Neural progenitor cell (in vitro differentiated cells): ENCODE measurements around the gene CNNM3. TPM values are rescaled to one million over a fixed set of nuclear protein-coding genes. Genes with fewer than 3 reads are reported as not detected.

Experiments used
- DNase-seq: peaks from one replicate; pipeline ENCODE4 v3.0.0-alpha.2; 2016; ENCODE audit warnings: low spot score
- H2AFZ ChIP-seq: fragments of 200-600 bp; sonication (generic); replicated peaks from 2 replicates; pipeline ENCODE4 v1.6.1; 2016; ENCODE audit warnings: antibody characterized with exemption
- H3F3A ChIP-seq: fragments of 200-600 bp; sonication (generic); 2 replicates; pipeline ENCODE4 v1.6.1; 2016; ENCODE audit warnings: antibody characterized with exemption, low read depth
- H3K27ac ChIP-seq: fragments of 200-600 bp; sonication (generic); 2 replicates; pipeline ENCODE4 v1.5.1; 2016; ENCODE audit warnings: mild to moderate bottlenecking
- H3K27me3 ChIP-seq: fragments of 200-600 bp; sonication (generic); 2 replicates; pipeline ENCODE4 v1.6.1; 2016; ENCODE audit warnings: mild to moderate bottlenecking, moderate library complexity
- H3K36me3 ChIP-seq: fragments of 200-600 bp; sonication (generic); 2 replicates; pipeline ENCODE4 v1.5.1; 2016
- H3K4me1 ChIP-seq: fragments of 200-600 bp; sonication (generic); 2 replicates; pipeline ENCODE4 v1.6.1; 2016; ENCODE audit warnings: mixed run types
- H3K4me2 ChIP-seq: fragments of 200-600 bp; sonication (generic); 2 replicates; pipeline ENCODE4 v1.6.1; 2016
- H3K4me3 ChIP-seq: fragments of 200-600 bp; sonication (generic); 2 replicates; pipeline ENCODE4 v1.5.1; 2016
- H3K79me2 ChIP-seq: fragments of 200-600 bp; sonication (generic); 2 replicates; pipeline ENCODE4 v1.6.1; 2016; ENCODE audit warnings: low read depth
- H3K9ac ChIP-seq: fragments of 200-600 bp; sonication (generic); 2 replicates; pipeline ENCODE4 v1.6.1; 2016
- H3K9me3 ChIP-seq: fragments of 200-600 bp; sonication (generic); 2 replicates; pipeline ENCODE4 v1.5.1; 2016; ENCODE audit warnings: low read depth
- H4K20me1 ChIP-seq: fragments of 200-600 bp; sonication (generic); 2 replicates; pipeline ENCODE4 v1.6.1; 2016; ENCODE audit warnings: low read depth
- H3K27ac Mint-ChIP-seq: 3 replicates; pipeline ENCODE4 v1.8.0; 2021; ENCODE audit warnings: mixed read lengths
- H3K27me3 Mint-ChIP-seq: 2 replicates; pipeline ENCODE4 v1.8.0; 2022; ENCODE audit warnings: low read depth, mild to moderate bottlenecking, inconsistent platforms, moderate library complexity, mixed read lengths; ENCODE audit not compliant: insufficient read depth
- H3K36me3 Mint-ChIP-seq: 3 replicates; pipeline ENCODE4 v1.8.0; 2021; ENCODE audit warnings: mixed read lengths
- H3K4me1 Mint-ChIP-seq: 3 replicates; pipeline ENCODE4 v1.8.0; 2021; ENCODE audit warnings: mixed read lengths
- H3K4me3 Mint-ChIP-seq: 3 replicates; pipeline ENCODE4 v1.8.0; 2021; ENCODE audit warnings: mild to moderate bottlenecking, moderate library complexity, mixed read lengths
- H3K9me3 Mint-ChIP-seq: 3 replicates; pipeline ENCODE4 v1.8.0; 2020; ENCODE audit warnings: mixed read lengths
- EZH2 ChIP-seq: fragments of 200-600 bp; sonication (generic); IDR thresholded peaks from 2 replicates; pipeline ENCODE4 v1.6.1; 2017; ENCODE audit warnings: antibody characterized with exemption, mild to moderate bottlenecking, moderate library complexity
- EZH2phosphoT487 ChIP-seq: fragments of 200-600 bp; sonication (generic); IDR thresholded peaks from 2 replicates; pipeline ENCODE4 v1.6.1; 2017; ENCODE audit warnings: antibody characterized with exemption
- total RNA-seq: library from RNA; depleted of rRNA; stranded (reverse); fragments of >200 nt; gene quantifications from 2 replicates; pipeline ENCODE4 v1.2.3, GENCODE V29; 2015; ENCODE audit warnings: low replicate concordance
- TF ChIP-seq, protein P1 (sequence below): fragments of 200-600 bp; sonication (generic); IDR thresholded peaks from 2 replicates; pipeline ENCODE4 v1.5.1; 2017; ENCODE audit warnings: antibody characterized with exemption, mild to moderate bottlenecking

CNNM3 gene
- total RNA-seq, 1 donor from 2014 or later = 11.1 TPM

DNA sequence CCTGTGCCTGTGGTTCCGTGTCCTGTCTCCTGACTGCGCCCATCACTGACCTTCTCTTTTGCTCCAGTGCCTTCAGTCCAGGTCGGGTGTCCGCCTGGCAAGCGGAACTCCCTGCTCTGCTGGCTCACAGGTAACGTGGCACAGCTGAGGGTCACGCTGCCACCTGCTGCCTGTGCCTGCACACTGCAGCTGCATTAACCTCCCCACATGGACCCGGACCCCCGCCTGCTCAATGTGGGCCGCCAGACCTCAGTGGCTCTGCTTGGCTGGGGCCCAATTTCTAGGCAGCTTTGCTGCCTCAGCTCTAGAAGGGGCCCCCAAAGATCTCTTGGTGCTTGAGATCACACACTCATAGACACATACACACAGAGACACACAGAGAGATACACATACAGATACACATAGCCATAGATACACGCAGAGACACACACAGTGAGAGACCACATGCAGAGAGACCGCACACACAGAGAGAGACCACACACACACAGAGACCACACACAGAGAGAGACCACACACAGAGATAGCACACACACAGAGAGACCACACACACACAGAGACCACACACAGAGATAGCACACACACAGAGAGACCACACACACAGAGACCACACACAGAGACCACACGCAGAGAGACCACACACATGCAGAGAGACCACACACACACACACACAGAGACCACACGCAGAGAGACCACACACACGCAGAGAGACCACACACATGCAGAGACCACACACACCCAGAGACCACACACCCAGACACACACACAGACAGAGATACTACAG lies 14.9 kb upstream of the CNNM3 start:
- Histone ChIP-seq H3K4me2 (no peak overlapping the region), H4K20me1 (peaks cover 12% of the 10 kb centered on the region), H3K79me2 (no peaks in the 10 kb centered on the region), H3K27ac (no peak overlapping the region), H2AFZ (no peak overlapping the region), H3K4me1 (peaks cover 4% of the 10 kb centered on the region), H3K4me3 (no peak overlapping the region), H3F3A (peaks cover 23% of the 10 kb centered on the region), H3K9me3 (no peaks in the 10 kb centered on the region), H3K36me3 (peaks cover 3% of the 10 kb centered on the region), H3K27me3 (no peaks in the 10 kb centered on the region), H3K9ac (no peak overlapping the region)
- DNase-seq = peak; percentile 80
- no peaks in the 10 kb centered on the region for H3K9me3 Mint-ChIP-seq
- H3K27me3 Mint-ChIP-seq = peaks cover 4% of the 10 kb centered on the region
- peaks cover 4% of the 10 kb centered on the region for H3K4me1 Mint-ChIP-seq
- TF ChIP-seq, protein P1, sequence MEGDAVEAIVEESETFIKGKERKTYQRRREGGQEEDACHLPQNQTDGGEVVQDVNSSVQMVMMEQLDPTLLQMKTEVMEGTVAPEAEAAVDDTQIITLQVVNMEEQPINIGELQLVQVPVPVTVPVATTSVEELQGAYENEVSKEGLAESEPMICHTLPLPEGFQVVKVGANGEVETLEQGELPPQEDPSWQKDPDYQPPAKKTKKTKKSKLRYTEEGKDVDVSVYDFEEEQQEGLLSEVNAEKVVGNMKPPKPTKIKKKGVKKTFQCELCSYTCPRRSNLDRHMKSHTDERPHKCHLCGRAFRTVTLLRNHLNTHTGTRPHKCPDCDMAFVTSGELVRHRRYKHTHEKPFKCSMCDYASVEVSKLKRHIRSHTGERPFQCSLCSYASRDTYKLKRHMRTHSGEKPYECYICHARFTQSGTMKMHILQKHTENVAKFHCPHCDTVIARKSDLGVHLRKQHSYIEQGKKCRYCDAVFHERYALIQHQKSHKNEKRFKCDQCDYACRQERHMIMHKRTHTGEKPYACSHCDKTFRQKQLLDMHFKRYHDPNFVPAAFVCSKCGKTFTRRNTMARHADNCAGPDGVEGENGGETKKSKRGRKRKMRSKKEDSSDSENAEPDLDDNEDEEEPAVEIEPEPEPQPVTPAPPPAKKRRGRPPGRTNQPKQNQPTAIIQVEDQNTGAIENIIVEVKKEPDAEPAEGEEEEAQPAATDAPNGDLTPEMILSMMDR = peak; percentile 81
- TF ChIP-seq EZH2phosphoT487 = no peak
- no peak overlapping the region for H3K27ac Mint-ChIP-seq
- H3K36me3 Mint-ChIP-seq = peaks cover 3% of the 10 kb centered on the region
- no peak overlapping the region for H3K4me3 Mint-ChIP-seq

DNA sequence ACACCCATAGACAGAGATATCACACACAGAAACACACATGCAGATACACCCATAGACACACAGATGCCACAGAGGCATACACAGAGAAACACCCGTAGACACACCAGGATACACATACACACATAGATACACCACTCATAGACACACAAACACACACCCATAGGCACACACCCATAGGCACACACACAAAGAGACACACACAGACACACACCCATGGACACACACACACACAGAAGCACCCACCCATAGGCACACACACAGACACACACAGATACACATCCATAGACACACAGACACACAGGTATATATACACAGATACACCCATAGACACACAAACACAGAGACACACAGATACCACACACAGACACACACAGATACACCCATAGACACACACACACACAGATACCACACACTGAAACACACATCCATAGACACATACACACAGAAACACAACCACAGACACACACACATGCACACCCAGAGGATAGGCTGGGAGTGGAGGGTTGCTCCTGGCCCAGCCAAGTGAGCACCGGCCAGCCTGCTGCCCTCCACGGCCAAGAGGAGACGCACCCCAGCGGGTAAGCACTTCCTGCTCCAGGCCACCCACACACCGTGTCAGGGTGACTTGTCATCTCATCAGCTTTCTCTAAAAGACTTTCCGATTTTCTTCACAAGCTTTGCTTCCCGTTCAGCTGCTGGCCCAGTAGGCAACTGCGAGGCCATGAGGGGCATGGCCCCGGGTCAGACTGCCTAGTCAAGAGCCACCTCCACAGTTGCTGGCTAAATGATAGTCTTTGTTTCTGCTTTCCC lies 14.1 kb upstream of the CNNM3 start:
- TF ChIP-seq, protein P1 = no peak
- TF ChIP-seq EZH2phosphoT487 = no peak
- no peak for TF ChIP-seq EZH2
- no peak overlapping the region for H2AFZ ChIP-seq
- no peak overlapping the region for H3K4me3 ChIP-seq
- no peak overlapping the region for H3K4me3 Mint-ChIP-seq
- no peak overlapping the region for H3K27ac ChIP-seq
- no peak overlapping the region for H3K4me2 ChIP-seq
- peaks cover 2% of the 10 kb centered on the region for H3K27me3 Mint-ChIP-seq
- no peaks in the 10 kb centered on the region for H3K9me3 Mint-ChIP-seq
- no peaks in the 10 kb centered on the region for H3K27me3 ChIP-seq
- H3F3A ChIP-seq = peaks cover 23% of the 10 kb centered on the region
- H3K4me1 Mint-ChIP-seq = peaks cover 8% of the 10 kb centered on the region
- H3K79me2 ChIP-seq = no peaks in the 10 kb centered on the region
- H3K27ac Mint-ChIP-seq = no peak overlapping the region
- peaks cover 3% of the 10 kb centered on the region for H3K36me3 Mint-ChIP-seq
- H3K4me1 ChIP-seq = peaks cover 4% of the 10 kb centered on the region
- no peak overlapping the region for H3K9ac ChIP-seq
- H4K20me1 ChIP-seq = peaks cover 12% of the 10 kb centered on the region
- DNase-seq = no peak
- H3K9me3 ChIP-seq = no peaks in the 10 kb centered on the region
- H3K36me3 ChIP-seq = peaks cover 3% of the 10 kb centered on the region

DNA sequence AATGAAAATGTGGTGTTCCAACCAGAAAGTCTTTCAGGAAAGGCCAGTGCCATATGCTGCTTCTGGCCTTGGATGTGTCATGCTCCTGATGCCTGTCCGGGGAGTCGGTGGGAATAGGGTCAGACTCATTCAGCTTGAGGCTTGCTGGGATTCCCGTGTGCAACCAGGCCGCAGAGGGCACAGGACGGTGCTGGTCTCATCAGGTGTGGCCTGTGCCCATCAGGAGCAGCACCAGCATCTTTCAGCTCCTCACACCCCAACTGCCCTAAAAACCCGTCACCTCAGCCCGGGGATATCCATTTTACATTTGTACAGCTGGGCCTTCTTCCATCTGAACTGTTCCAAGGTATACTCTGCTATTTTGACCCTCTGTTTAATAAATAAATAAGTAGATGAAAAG lies 13.3 kb upstream of the CNNM3 start:
- TF ChIP-seq EZH2 (no peak), EZH2phosphoT487 (no peak)
- TF ChIP-seq, protein P1 = no peak
- peaks cover 23% of the 10 kb centered on the region for H3F3A ChIP-seq
- H3K9me3 ChIP-seq = no peaks in the 10 kb centered on the region
- H3K27me3 ChIP-seq = no peaks in the 10 kb centered on the region
- H3K27me3 Mint-ChIP-seq = peaks cover 2% of the 10 kb centered on the region
- peaks cover 4% of the 10 kb centered on the region for H3K4me1 ChIP-seq
- no peak overlapping the region for H3K4me3 ChIP-seq
- H3K27ac Mint-ChIP-seq = no peak overlapping the region
- DNase-seq = no peak
- no peaks in the 10 kb centered on the region for H3K79me2 ChIP-seq
- H3K27ac ChIP-seq = no peak overlapping the region
- no peak overlapping the region for H2AFZ ChIP-seq
- H3K9ac ChIP-seq = no peak overlapping the region
- peaks cover 8% of the 10 kb centered on the region for H3K4me1 Mint-ChIP-seq
- no peaks in the 10 kb centered on the region for H3K9me3 Mint-ChIP-seq
- H3K36me3 Mint-ChIP-seq = peaks cover 3% of the 10 kb centered on the region
- H3K4me2 ChIP-seq = no peak overlapping the region
- H4K20me1 ChIP-seq = peaks cover 12% of the 10 kb centered on the region
- peaks cover 3% of the 10 kb centered on the region for H3K36me3 ChIP-seq
- no peak overlapping the region for H3K4me3 Mint-ChIP-seq
